Endothelial cell (in vitro differentiated cells): Measurements from ENCODE around the gene KICS2. TPM values are rescaled to one million over a fixed set of nuclear protein-coding genes. Genes with fewer than 3 reads are reported as not detected.

Experiments
- DNase-seq: peaks from one replicate; pipeline ENCODE4 v3.0.0; 2021; ENCODE audit warnings: low spot score
- H3K27ac Mint-ChIP-seq: one replicate; pipeline ENCODE4 v1.8.0; 2021; ENCODE audit warnings: mixed read lengths, inconsistent platforms; ENCODE audit not compliant: unreplicated experiment
- H3K27me3 Mint-ChIP-seq: one replicate; pipeline ENCODE4 v1.8.0; 2021; ENCODE audit warnings: mild to moderate bottlenecking, moderate library complexity, mixed read lengths, inconsistent platforms; ENCODE audit not compliant: unreplicated experiment
- H3K36me3 Mint-ChIP-seq: one replicate; pipeline ENCODE4 v1.8.0; 2021; ENCODE audit warnings: mild to moderate bottlenecking, low read depth, mixed read lengths, inconsistent platforms; ENCODE audit not compliant: unreplicated experiment
- H3K4me1 Mint-ChIP-seq: one replicate; pipeline ENCODE4 v1.8.0; 2021; ENCODE audit warnings: mild to moderate bottlenecking, mixed read lengths, inconsistent platforms; ENCODE audit not compliant: unreplicated experiment
- H3K4me3 Mint-ChIP-seq: one replicate; pipeline ENCODE4 v1.8.0; 2021; ENCODE audit warnings: mild to moderate bottlenecking, mixed read lengths, inconsistent platforms; ENCODE audit not compliant: unreplicated experiment
- H3K9me3 Mint-ChIP-seq: one replicate; pipeline ENCODE4 v1.8.0; 2021; ENCODE audit warnings: mixed read lengths, inconsistent platforms; ENCODE audit not compliant: unreplicated experiment
- CTCF ChIP-seq: fragments of 200-600 bp; sonication (generic); IDR thresholded peaks from one replicate; pipeline ENCODE4 v1.5.0; 2021; ENCODE audit warnings: antibody characterized with exemption; ENCODE audit not compliant: unreplicated experiment
- total RNA-seq: library from RNA; stranded (reverse); fragmentation: NEBNext Ultra II Directional; extraction: Animal tissue kit (Norgen Biotek cat#: 25700); gene quantifications from one replicate; pipeline ENCODE4 v1.2.1, GENCODE V29; 2021; ENCODE audit not compliant: unreplicated experiment

The KICS2 gene
- total RNA-seq, 1 donor from 2014 or later, result 2.5 TPM

DNA sequence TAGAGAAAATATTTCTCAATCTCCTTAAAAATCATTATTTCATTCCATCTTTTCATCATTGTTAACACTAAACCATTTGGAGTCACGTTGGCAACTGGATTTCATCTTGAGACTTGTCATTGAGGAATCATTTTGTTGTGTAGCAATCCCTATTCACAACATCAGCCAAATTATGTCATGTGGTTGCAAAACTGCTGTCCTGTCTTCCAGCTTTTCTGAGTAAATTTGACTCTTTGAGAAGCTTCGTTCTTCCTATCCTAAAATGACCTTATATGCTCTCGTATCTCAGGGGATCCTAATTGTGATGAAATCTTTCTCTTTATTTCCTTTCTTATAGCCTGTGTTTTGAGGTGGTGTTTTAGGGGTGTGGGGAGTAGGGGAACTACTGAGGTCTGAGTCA is 30.6 kb upstream of the KICS2 start:
- H3K4me3 Mint-ChIP-seq, result no peak overlapping the region
- no peaks in the 10 kb centered on the region for H3K9me3 Mint-ChIP-seq
- TF ChIP-seq CTCF, result no peak
- H3K4me1 Mint-ChIP-seq, result no peaks in the 10 kb centered on the region
- no peak for DNase-seq
- H3K27ac Mint-ChIP-seq, result no peak overlapping the region
- peaks cover 4% of the 10 kb centered on the region for H3K27me3 Mint-ChIP-seq
- no peaks in the 10 kb centered on the region for H3K36me3 Mint-ChIP-seq

GRCh38 chr12:64243809-64244208 is 21.7 kb upstream of the KICS2 start:
- no peaks in the 10 kb centered on the region for H3K36me3 Mint-ChIP-seq
- H3K4me3 Mint-ChIP-seq, result no peak overlapping the region
- H3K27me3 Mint-ChIP-seq, result no peaks in the 10 kb centered on the region
- no peaks in the 10 kb centered on the region for H3K9me3 Mint-ChIP-seq
- H3K4me1 Mint-ChIP-seq, result no peaks in the 10 kb centered on the region
- no peak for TF ChIP-seq CTCF
- DNase-seq, result no peak
- H3K27ac Mint-ChIP-seq, result no peak overlapping the region

- TF ChIP-seq CTCF, result no peak
- DNase-seq, result no peak
- H3K36me3 Mint-ChIP-seq, result no peaks in the 10 kb centered on the region
- peaks cover 2% of the 10 kb centered on the region for H3K4me1 Mint-ChIP-seq
- H3K27ac Mint-ChIP-seq, result no peak overlapping the region
- H3K27me3 Mint-ChIP-seq, result no peaks in the 10 kb centered on the region
- H3K9me3 Mint-ChIP-seq, result no peaks in the 10 kb centered on the region
- H3K4me3 Mint-ChIP-seq, result no peak overlapping the region
Observed at GRCh38 chr12:64240781-64241180, 18.7 kb upstream of the KICS2 start.

DNA sequence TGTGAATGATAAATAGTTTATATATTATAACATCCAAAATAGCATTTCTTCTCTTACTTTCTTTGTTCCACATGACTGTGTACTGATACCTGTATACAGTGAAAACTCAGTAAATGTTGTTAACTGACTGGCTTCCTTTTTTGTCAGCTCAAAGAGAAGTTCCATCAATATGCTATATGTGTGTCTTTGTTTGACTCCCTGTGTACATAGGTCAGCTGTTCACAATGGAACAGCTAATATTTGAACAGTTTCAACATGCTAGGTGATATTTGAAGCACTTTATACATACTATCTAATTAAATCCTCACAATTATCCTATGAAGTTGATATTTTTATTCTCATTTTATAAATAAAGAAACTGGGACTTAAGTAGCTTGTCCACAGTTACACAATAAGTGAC is 15.3 kb upstream of the KICS2 start:
- Mint-ChIP-seq H3K27ac (no peak overlapping the region), H3K9me3 (no peaks in the 10 kb centered on the region), H3K4me3 (no peak overlapping the region), H3K4me1 (peaks cover 2% of the 10 kb centered on the region), H3K27me3 (no peaks in the 10 kb centered on the region), H3K36me3 (no peaks in the 10 kb centered on the region)
- TF ChIP-seq CTCF, result no peak
- DNase-seq, result no peak

GRCh38 chr12:64236549-64236948 is 14.5 kb upstream of the KICS2 start:
- H3K27me3 Mint-ChIP-seq, result no peaks in the 10 kb centered on the region
- no peak overlapping the region for H3K27ac Mint-ChIP-seq
- H3K9me3 Mint-ChIP-seq, result no peaks in the 10 kb centered on the region
- H3K4me3 Mint-ChIP-seq, result no peak overlapping the region
- no peak for DNase-seq
- no peak for TF ChIP-seq CTCF
- H3K4me1 Mint-ChIP-seq, result peaks cover 2% of the 10 kb centered on the region
- no peaks in the 10 kb centered on the region for H3K36me3 Mint-ChIP-seq
